Activated CD4-positive, alpha-beta T cell treated with anti-CD3 and anti-CD28 coated beads, Interleukin-2, Interleukin-6, amounts not matched to agents 100 ng/mL and 50 ng/mL, durations not matched to agents 16 hours and 8 hours (primary cell): ENCODE data around the gene KCTD1.
"Not testable (repeated sequence)": the region's sequence is repeated elsewhere in the genome, so short reads cannot be mapped to it uniquely, and the experiment has no call there.

Experiments
- DNase-seq: peaks from one replicate; pipeline ENCODE4 v3.0.0-alpha.2; 2020

KCTD1 gene

GRCh38 chr18:26457195-26457594 lies 91.2 kb downstream of the KCTD1 start:
- no peak for DNase-seq

GRCh38 chr18:26456070-26456491 lies 92.3 kb downstream of the KCTD1 start:
- no peak for DNase-seq

GRCh38 chr18:26455639-26456038 lies 92.7 kb downstream of the KCTD1 start:
- DNase-seq, result no peak

GRCh38 chr18:26454616-26455015 lies 93.7 kb downstream of the KCTD1 start:
- DNase-seq, result no peak

GRCh38 chr18:26454192-26454591 lies 94.2 kb downstream of the KCTD1 start:
- DNase-seq, result no peak

GRCh38 chr18:26453386-26453901 lies 94.9 kb downstream of the KCTD1 start:
- no peak for DNase-seq

GRCh38 chr18:26450989-26451682 lies 97.2 kb downstream of the KCTD1 start:
- DNase-seq, result no peak

- DNase-seq, result no peak
Observed at GRCh38 chr18:26448714-26449159, 99.6 kb downstream of the KCTD1 start.

GRCh38 chr18:26443853-26444252 lies 104.5 kb downstream of the KCTD1 start:
- DNase-seq, result no peak

- no peak for DNase-seq
Observed at GRCh38 chr18:26442126-26442525, 106.2 kb downstream of the KCTD1 start.

- DNase-seq, result no peak
Observed at GRCh38 chr18:26440644-26441043, 107.7 kb downstream of the KCTD1 start.

GRCh38 chr18:26439537-26439936 lies 108.8 kb downstream of the KCTD1 start:
- no peak for DNase-seq

- DNase-seq, result no peak
Observed at GRCh38 chr18:26438980-26439379, 109.4 kb downstream of the KCTD1 start.

GRCh38 chr18:26437634-26438033 lies 110.7 kb downstream of the KCTD1 start:
- not testable (repeated sequence) for DNase-seq

GRCh38 chr18:26436176-26437051 lies 111.9 kb downstream of the KCTD1 start:
- DNase-seq, result no peak

GRCh38 chr18:26435415-26436095 lies 112.8 kb downstream of the KCTD1 start:
- no peak for DNase-seq

- no peak for DNase-seq
Observed at GRCh38 chr18:26434887-26435286, 113.5 kb downstream of the KCTD1 start.

GRCh38 chr18:26432651-26433424 lies 115.5 kb downstream of the KCTD1 start:
- no peak for DNase-seq

- no peak for DNase-seq
Observed at GRCh38 chr18:26429535-26430226, 118.7 kb downstream of the KCTD1 start.

GRCh38 chr18:26425148-26425531 lies 123.2 kb downstream of the KCTD1 start:
- DNase-seq, result no peak

GRCh38 chr18:26424428-26425147 lies 123.8 kb downstream of the KCTD1 start:
- DNase-seq, result no peak
